Neural crest cell (in vitro differentiated cells): ENCODE results near the gene TYK2. TPM values are rescaled to one million over a fixed set of nuclear protein-coding genes. Genes with fewer than 3 reads are reported as not detected.

ENCODE experiments used
- DNase-seq: peaks from one replicate; pipeline ENCODE4 v3.0.0; 2021; ENCODE audit warnings: low read depth, mixed read lengths, low spot score
- H3K27ac Mint-ChIP-seq: one replicate; pipeline ENCODE4 v1.8.0; 2021; ENCODE audit warnings: mild to moderate bottlenecking, mixed read lengths; ENCODE audit not compliant: unreplicated experiment
- H3K27me3 Mint-ChIP-seq: 2 replicates; pipeline ENCODE4 v1.8.0; 2021; ENCODE audit warnings: low read depth, mild to moderate bottlenecking, mixed read lengths
- H3K36me3 Mint-ChIP-seq: 2 replicates; pipeline ENCODE4 v1.8.0; 2021; ENCODE audit warnings: low read depth, mild to moderate bottlenecking, mixed read lengths
- H3K4me1 Mint-ChIP-seq: 2 replicates; pipeline ENCODE4 v1.8.0; 2021; ENCODE audit warnings: mixed read lengths
- H3K4me3 Mint-ChIP-seq: one replicate; pipeline ENCODE4 v1.8.0; 2021; ENCODE audit warnings: mild to moderate bottlenecking, mixed read lengths
- H3K9me3 Mint-ChIP-seq: 2 replicates; pipeline ENCODE4 v1.8.0; 2021; ENCODE audit warnings: mixed read lengths
- total RNA-seq: library from RNA; stranded (reverse); gene quantifications from 2 replicates; pipeline ENCODE4 v1.2.1, GENCODE V29; 2021
- TF ChIP-seq, protein P1 (sequence below): fragments of 200-600 bp; sonication (generic); conservative IDR thresholded peaks from 2 replicates; pipeline ENCODE4 v1.5.0; 2021; ENCODE audit warnings: antibody characterized with exemption, mild to moderate bottlenecking

TYK2 gene
- total RNA-seq, 1 donor from 2014 or later, result 103 TPM

DNA sequence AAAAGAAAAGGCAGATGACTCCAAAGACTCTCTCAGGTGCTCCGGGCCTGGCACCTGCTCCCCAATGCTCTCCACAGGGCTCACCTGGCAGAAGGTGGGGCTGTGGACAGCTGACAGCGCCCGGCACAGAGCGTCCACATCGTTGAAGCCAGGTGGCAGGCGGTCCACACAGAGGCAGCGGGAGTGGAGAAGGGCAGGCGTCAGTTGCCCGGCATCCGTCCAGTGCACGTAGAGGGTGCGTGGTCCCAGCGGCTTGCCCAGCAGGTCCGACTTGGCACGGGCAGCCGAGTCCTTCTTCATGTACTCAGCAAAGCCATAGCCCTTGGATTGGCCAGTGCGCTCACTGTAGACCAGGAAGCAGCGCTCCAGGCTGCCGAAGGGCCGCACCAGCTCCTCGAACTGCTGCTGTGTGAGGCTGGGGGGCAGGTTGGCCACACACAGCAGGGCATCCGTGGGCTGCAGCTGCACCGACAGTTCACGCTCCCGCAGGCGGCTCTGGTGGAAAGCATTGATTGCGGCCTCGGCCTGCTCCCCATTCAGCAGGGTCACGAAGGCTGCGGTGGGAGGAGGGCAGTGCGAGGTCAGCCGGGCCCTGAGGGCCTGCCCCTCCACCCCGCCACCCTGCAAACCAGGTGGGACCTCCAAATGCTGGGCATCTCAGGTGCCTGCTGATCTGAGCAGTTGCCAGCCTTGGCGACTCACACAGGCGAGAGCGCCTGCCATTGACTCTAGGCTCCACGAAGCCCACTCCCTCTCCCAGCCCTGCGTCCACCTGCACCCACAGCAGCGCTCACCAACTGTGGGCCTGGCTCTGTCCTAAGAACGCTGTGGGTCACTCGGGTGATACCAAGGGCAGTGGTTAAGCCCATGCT is 51.6 kb downstream of the TYK2 start:
- no peaks in the 10 kb centered on the region for H3K27me3 Mint-ChIP-seq
- DNase-seq, result no peak
- H3K27ac Mint-ChIP-seq, result no peak overlapping the region
- H3K9me3 Mint-ChIP-seq, result no peaks in the 10 kb centered on the region
- TF ChIP-seq, protein P1, sequence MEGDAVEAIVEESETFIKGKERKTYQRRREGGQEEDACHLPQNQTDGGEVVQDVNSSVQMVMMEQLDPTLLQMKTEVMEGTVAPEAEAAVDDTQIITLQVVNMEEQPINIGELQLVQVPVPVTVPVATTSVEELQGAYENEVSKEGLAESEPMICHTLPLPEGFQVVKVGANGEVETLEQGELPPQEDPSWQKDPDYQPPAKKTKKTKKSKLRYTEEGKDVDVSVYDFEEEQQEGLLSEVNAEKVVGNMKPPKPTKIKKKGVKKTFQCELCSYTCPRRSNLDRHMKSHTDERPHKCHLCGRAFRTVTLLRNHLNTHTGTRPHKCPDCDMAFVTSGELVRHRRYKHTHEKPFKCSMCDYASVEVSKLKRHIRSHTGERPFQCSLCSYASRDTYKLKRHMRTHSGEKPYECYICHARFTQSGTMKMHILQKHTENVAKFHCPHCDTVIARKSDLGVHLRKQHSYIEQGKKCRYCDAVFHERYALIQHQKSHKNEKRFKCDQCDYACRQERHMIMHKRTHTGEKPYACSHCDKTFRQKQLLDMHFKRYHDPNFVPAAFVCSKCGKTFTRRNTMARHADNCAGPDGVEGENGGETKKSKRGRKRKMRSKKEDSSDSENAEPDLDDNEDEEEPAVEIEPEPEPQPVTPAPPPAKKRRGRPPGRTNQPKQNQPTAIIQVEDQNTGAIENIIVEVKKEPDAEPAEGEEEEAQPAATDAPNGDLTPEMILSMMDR, result no peak
- H3K4me1 Mint-ChIP-seq, result peaks cover 18% of the 10 kb centered on the region
- peaks cover 3% of the 10 kb centered on the region for H3K36me3 Mint-ChIP-seq
- peak overlapping the region; percentile 34 for H3K4me3 Mint-ChIP-seq

DNA sequence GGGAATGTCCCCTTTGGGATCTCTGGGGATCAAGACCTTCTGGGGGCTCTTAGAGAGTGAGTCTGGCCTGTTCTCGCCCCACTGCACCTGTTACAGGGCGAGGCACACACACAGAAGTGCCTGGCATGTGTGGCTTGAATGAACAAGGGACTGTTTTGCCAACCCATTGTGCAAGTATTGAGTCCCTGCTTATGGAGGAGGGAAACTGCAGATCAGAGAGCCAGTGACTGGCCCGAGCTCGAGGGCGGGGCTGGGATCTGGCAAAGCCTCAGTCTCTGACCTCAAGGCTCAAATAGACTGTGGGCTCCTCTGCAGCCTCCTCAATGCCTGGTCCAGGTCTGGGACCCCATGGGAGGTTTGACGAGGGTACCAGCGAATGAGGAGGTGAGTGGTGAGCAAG is 52.6 kb downstream of the TYK2 start:
- H3K4me3 Mint-ChIP-seq, result peak overlapping the region; percentile 34

DNA sequence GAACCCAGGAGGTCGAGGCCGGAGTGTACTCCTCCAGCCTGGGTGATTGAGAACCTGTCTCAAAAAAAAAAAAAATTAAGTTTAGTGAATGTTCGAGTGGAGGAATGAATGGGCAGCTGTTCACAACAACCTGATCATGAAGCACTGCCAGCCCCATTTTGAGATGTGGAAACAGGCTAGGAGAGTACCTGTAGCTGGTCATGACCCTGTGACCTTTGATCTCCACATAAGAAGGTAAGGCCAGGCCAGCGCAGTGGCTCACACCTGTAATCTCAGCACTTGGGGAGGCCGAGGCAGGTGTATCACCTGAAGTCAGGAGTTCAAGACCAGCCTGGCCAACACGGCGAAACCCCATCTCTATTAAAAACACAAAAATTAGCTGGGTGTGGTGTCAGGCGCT is 54.6 kb downstream of the TYK2 start:
- H3K36me3 Mint-ChIP-seq, result peaks cover 3% of the 10 kb centered on the region
- DNase-seq, result no peak
- TF ChIP-seq, protein P1, result no peak
- no peaks in the 10 kb centered on the region for H3K4me1 Mint-ChIP-seq
- H3K27ac Mint-ChIP-seq, result no peak overlapping the region
- no peaks in the 10 kb centered on the region for H3K27me3 Mint-ChIP-seq
- H3K4me3 Mint-ChIP-seq, result peak overlapping the region; percentile 19
- no peaks in the 10 kb centered on the region for H3K9me3 Mint-ChIP-seq

More for the DNA sequence above, 52.6 kb downstream of the TYK2 start:
- no peak overlapping the region for H3K27ac Mint-ChIP-seq
- no peaks in the 10 kb centered on the region for H3K9me3 Mint-ChIP-seq
- no peaks in the 10 kb centered on the region for H3K27me3 Mint-ChIP-seq
- peaks cover 8% of the 10 kb centered on the region for H3K4me1 Mint-ChIP-seq
- peaks cover 3% of the 10 kb centered on the region for H3K36me3 Mint-ChIP-seq
- TF ChIP-seq, protein P1, result no peak
- no peak for DNase-seq

DNA sequence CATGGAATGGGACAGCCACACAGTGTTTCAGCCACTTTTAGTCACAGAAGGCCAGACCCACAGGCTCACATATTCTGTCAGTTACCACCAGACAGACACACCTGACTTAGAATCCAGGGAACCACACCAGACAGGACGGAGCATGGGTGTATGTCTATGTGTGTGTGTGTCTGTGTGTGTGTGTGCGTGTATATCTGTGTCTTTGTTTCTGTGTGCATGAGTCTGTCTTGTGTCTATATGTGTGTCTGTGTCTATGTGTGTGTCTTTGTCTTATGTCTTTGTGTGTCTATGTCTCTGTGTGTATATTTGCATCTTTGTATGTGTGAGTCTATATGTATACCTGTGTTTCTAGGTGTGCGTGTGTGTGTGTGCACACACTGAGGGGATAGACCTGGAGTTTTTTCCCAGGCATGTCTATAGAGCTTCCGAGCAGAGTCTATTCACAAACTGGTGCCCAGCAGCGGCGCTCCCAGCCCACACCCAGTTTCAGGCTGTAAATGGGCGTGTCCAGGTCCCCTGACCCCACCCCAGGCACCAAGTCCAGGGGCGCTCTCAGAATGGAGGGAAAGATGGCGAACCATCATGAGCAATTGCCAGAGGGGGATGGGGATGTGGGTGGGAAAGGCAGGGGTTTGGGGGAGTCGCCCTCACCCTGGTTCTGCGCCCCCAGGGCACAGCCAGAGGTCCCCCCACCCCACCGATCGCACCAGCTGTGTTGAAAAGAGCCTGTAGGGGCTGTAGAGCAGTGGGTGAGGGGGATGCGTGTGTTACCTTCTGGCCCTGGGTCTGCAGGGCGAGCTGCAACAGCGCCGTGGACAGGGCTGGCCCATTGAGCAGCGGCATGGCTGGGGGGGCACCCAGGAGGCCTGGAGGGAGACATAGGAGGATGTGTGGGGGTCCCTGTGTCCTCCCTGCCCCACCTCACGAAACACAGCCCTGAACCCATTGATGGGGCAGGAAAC is 58.2 kb downstream of the TYK2 start:
- Mint-ChIP-seq H3K27me3 (no peaks in the 10 kb centered on the region), H3K4me1 (no peaks in the 10 kb centered on the region), H3K4me3 (peak overlapping the region; percentile 44), H3K9me3 (no peaks in the 10 kb centered on the region), H3K36me3 (peaks cover 5% of the 10 kb centered on the region), H3K27ac (no peak overlapping the region)
- DNase-seq, result no peak
- TF ChIP-seq, protein P1, result no peak

DNA sequence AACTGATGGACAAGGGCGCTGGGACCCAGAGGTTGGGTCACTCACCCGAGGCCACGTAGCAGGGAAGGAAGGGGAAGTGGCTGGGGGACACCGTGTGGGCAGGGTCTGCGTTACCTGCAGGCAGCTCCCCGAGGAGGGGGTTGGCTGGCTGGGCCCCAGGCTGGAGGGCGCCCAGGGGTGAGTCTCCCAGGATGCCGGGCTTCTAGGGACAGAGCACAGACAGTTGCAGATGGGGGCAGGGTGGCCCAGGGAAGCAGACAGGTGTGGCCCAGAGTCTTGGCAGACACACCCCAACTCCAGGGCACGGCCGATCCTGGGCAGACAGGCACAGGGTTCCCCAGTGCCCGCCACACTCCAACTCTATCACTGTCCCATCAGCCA is 59.0 kb downstream of the TYK2 start:
- no peak for DNase-seq
- TF ChIP-seq, protein P1, result no peak
- H3K27me3 Mint-ChIP-seq, result no peaks in the 10 kb centered on the region
- peaks cover 5% of the 10 kb centered on the region for H3K36me3 Mint-ChIP-seq
- H3K27ac Mint-ChIP-seq, result no peak overlapping the region
- no peaks in the 10 kb centered on the region for H3K4me1 Mint-ChIP-seq
- H3K4me3 Mint-ChIP-seq, result no peak overlapping the region
- no peaks in the 10 kb centered on the region for H3K9me3 Mint-ChIP-seq
